ENCODE measurements around the gene ARRB1.

- TF ChIP-seq CTCF (IDR thresholded peaks at IDR 0.05), result no peak
- TF ChIP-seq POLR2A (IDR thresholded peaks at IDR 0.05), result no peak
Observed at GRCh38 chr11:75319035-75319877, 32.2 kb downstream of the ARRB1 start.
